SK-N-MC (cell line): ENCODE data around the gene CDH4.

Source experiments
- DNase-seq: peaks from one replicate; pipeline ENCODE4 v3.0.0-alpha.2; 2011; ENCODE audit warnings: low read depth, low spot score
- H3K27ac ChIP-seq: fragments of 200-600 bp; sonication (generic); 2 replicates; pipeline ENCODE4 v1.5.1; 2016; ENCODE audit warnings: mixed run types
- H3K36me3 ChIP-seq: fragments of 200-600 bp; sonication (generic); 2 replicates; pipeline ENCODE4 v1.6.1; 2017; ENCODE audit warnings: antibody characterized with exemption, low read length, mixed read lengths; ENCODE audit not compliant: insufficient read depth
- H3K4me3 ChIP-seq: fragments of 200-600 bp; sonication (generic); 2 replicates; pipeline ENCODE4 v1.5.1; 2016
- H3K9ac ChIP-seq: fragments of 200-600 bp; sonication (generic); 2 replicates; pipeline ENCODE4 v1.8.0; 2017; ENCODE audit warnings: mixed run types, mixed read lengths; ENCODE audit not compliant: insufficient read length
- H3K9me3 ChIP-seq: fragments of 200-600 bp; sonication (generic); 2 replicates; pipeline ENCODE4 v1.6.1; 2017; ENCODE audit warnings: low read depth, mild to moderate bottlenecking, antibody characterized with exemption, low read length, moderate library complexity, mixed read lengths
- EZH2 ChIP-seq: fragments of 200-600 bp; sonication (generic); IDR thresholded peaks from one replicate; pipeline ENCODE4 v1.6.1; 2017; ENCODE audit warnings: antibody characterized with exemption
- FOXP2 ChIP-seq: optimal IDR thresholded peaks from 2 replicates; pipeline ENCODE3; 2011; ENCODE audit warnings: mild to moderate bottlenecking, moderate library complexity; ENCODE audit not compliant: insufficient read depth; ENCODE audit errors: extremely low read length, control extremely low read depth
- POLR2AphosphoS5 ChIP-seq: IDR thresholded peaks from 2 replicates; pipeline ENCODE4 v1.6.1; 2012; ENCODE audit warnings: mild to moderate bottlenecking, low read depth, low read length, borderline replicate concordance

CDH4 gene

GRCh38 chr20:61872371-61872900 lies 620.4 kb downstream of the CDH4 start:
- Histone ChIP-seq H3K9ac (no peak overlapping the region), H3K27ac (no peak overlapping the region), H3K36me3 (no peaks in the 10 kb centered on the region), H3K9me3 (no peaks in the 10 kb centered on the region), H3K4me3 (no peak overlapping the region)
- TF ChIP-seq EZH2, result no peak
- no peak for TF ChIP-seq FOXP2
- TF ChIP-seq POLR2AphosphoS5, result no peak
- DNase-seq, result no peak

GRCh38 chr20:61873651-61874420 lies 621.8 kb downstream of the CDH4 start:
- H3K27ac ChIP-seq, result no peak overlapping the region
- no peak for DNase-seq
- TF ChIP-seq EZH2, result no peak
- TF ChIP-seq FOXP2, result no peak
- TF ChIP-seq POLR2AphosphoS5, result no peak
- H3K9me3 ChIP-seq, result no peaks in the 10 kb centered on the region
- no peak overlapping the region for H3K9ac ChIP-seq
- H3K4me3 ChIP-seq, result no peak overlapping the region
- no peaks in the 10 kb centered on the region for H3K36me3 ChIP-seq

GRCh38 chr20:61874421-61875068 lies 622.5 kb downstream of the CDH4 start:
- Histone ChIP-seq H3K36me3 (no peaks in the 10 kb centered on the region), H3K27ac (no peak overlapping the region), H3K9ac (no peak overlapping the region), H3K4me3 (no peak overlapping the region), H3K9me3 (no peaks in the 10 kb centered on the region)
- DNase-seq, result no peak
- no peak for TF ChIP-seq POLR2AphosphoS5

GRCh38 chr20:61875221-61875885 lies 623.3 kb downstream of the CDH4 start:
- Histone ChIP-seq H3K4me3 (no peak overlapping the region), H3K36me3 (no peaks in the 10 kb centered on the region), H3K9me3 (no peaks in the 10 kb centered on the region), H3K27ac (no peak overlapping the region), H3K9ac (no peak overlapping the region)
- no peak for TF ChIP-seq FOXP2
- no peak for TF ChIP-seq EZH2
- TF ChIP-seq POLR2AphosphoS5, result no peak
- DNase-seq, result no peak

- H3K4me3 ChIP-seq, result no peak overlapping the region
- TF ChIP-seq FOXP2, result no peak
- TF ChIP-seq EZH2, result no peak
- no peak for TF ChIP-seq POLR2AphosphoS5
- no peaks in the 10 kb centered on the region for H3K9me3 ChIP-seq
- no peak for DNase-seq
- no peak overlapping the region for H3K9ac ChIP-seq
- no peaks in the 10 kb centered on the region for H3K36me3 ChIP-seq
- H3K27ac ChIP-seq, result no peak overlapping the region
Measured at GRCh38 chr20:61875996-61876395, 623.9 kb downstream of the CDH4 start.

- TF ChIP-seq FOXP2 (no peak), POLR2AphosphoS5 (no peak), EZH2 (no peak)
- Histone ChIP-seq H3K9ac (no peak overlapping the region), H3K4me3 (no peak overlapping the region), H3K36me3 (no peaks in the 10 kb centered on the region), H3K27ac (no peak overlapping the region), H3K9me3 (no peaks in the 10 kb centered on the region)
- DNase-seq, result no peak
Measured at GRCh38 chr20:61876952-61877728, 625.1 kb downstream of the CDH4 start.

GRCh38 chr20:61877776-61878477 lies 625.9 kb downstream of the CDH4 start:
- no peaks in the 10 kb centered on the region for H3K9me3 ChIP-seq
- H3K9ac ChIP-seq, result no peak overlapping the region
- H3K36me3 ChIP-seq, result no peaks in the 10 kb centered on the region
- H3K4me3 ChIP-seq, result no peak overlapping the region
- H3K27ac ChIP-seq, result no peak overlapping the region
- no peak for DNase-seq
- TF ChIP-seq POLR2AphosphoS5, result no peak
- no peak for TF ChIP-seq FOXP2
- TF ChIP-seq EZH2, result no peak
